ENCODE measurements around the gene CARS1.
A peak's percentile ranks its signal among the peaks of the same experiment; 100 is the strongest.

Gene CARS1

DNA sequence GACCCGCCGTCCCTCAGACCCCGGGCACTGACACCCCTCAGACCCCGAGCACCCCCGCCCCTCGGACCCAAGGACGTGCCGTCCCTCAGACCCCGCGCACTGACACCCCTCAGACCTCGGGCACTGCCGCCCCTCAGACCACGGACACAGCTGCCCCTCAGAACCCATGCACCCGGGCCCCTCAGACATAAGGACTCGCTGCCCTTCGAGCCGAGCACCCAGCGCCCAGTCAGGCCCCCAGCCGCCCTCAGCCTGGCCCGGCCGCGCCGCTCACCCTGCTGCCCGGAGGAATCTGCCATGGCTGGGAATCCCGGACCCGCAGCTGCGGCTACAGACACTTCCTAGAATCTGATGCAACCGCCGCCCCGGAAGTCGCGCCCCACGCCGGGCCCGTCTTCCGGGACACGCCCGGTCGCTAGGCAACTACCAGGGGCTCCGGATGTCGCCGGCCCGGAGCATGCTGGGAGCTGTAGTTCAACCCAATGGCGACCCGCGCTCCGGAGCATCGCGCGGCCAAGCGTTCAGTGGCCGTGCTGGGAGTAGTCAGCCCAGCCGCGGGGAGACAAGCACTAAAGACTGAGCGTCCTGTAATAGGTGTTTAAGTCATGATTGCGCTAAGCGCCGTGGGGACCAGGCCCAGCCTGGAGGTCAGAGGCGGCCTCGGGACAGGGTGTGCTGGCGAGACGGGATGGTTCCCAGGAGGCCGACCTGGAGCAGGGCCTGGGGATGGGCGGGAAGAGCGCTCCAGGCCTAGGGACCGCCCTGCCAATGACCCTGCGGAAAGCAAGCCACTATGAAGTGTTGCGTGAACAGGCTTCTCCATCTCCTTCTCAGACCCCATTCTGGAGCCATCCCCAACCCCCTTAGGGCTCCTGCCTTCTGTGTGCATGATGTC, at the start of gene CARS1:
CARS1 (minus strand) TSS at position 355 of the 895 bp plus-strand sequence; CDS start at position 299, 56 bp downstream.
- DNase-seq = peak; percentile 97

DNA sequence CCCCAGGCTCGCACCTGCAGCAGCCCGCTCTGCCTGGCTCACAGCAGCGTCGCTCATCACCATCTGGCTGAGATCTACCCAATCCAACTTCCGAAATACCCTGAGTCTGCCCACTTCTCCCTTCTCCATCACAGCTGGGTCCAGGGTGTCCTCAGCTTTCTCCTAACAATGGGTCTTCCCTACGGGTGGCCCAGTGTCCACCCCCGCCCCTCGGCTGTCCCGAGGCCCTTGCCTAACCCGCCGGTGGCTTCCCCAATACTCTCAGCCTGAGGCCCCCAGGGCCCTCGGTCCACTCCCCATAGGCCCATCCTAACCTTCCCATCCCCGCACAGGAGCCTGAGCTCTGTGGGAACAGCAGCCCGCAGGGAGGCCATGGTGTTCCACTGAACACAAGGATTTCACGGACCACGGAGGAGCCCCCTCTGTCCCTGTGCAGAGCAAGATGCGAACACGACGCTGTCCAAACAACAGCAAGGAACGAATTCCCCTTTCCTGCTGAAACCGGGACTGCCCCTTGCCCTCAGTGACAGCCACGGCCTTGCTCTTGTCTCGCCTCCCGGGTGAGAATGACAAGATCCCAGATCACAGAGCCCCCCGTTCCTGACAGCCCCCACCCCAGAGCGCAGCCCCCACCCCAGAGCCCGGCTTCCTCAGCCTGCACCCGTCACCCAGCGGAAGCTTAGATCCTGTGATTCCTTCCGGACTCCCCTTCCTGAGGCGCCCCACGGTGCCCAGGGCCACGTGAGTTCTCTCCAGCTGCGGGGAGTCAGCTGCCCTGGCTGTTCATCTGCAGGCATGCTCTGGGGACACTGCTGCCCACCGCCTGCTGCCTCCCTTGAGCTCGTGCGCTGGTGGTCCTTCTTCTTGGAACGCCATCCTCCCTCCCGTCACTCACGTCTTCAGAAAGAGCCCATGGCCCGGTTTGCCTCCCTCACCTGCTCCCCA, 48.8 kb upstream of the CARS1 start:
- DNase-seq = no peak

DNA sequence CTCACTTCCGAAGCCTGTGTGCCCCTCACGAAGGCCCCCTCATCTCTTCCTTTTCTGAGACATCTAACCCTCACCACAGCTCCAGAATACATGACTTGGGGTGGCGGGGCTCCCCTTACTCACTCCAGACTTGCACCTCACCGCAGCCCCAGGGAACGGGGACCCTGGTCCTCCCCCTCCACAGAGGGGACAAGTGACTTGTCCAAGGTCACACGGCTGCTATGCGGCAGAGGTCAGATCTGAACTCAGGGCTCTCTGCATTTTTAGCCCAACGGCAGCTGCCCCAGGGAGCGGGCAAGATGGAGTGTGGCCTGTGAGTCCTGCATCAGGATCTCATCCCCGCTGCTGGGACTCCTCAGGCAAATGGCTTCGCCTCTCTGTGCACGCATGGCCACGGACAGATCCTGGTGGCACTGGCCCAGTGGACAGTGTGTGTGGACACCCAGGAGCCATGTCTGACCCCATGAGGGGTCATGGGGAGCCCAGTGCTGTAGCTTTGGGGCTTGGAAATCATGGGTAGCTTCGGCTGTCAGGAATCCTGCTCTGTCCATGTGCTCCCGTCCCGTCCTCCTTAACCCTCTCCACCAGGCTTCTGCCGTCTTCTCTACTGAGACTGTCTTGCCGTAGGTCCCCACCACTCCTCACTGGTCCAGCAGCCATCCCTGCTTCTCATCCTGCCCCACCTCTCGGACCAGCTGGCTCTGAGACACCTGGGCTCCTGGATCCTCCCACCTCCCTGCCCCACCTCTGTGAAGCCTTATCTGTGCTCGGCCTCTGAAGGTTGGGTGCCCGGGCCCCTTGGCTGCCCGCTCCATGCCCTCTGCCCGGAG, 48.0 kb upstream of the CARS1 start:
- DNase-seq = no peak

DNA sequence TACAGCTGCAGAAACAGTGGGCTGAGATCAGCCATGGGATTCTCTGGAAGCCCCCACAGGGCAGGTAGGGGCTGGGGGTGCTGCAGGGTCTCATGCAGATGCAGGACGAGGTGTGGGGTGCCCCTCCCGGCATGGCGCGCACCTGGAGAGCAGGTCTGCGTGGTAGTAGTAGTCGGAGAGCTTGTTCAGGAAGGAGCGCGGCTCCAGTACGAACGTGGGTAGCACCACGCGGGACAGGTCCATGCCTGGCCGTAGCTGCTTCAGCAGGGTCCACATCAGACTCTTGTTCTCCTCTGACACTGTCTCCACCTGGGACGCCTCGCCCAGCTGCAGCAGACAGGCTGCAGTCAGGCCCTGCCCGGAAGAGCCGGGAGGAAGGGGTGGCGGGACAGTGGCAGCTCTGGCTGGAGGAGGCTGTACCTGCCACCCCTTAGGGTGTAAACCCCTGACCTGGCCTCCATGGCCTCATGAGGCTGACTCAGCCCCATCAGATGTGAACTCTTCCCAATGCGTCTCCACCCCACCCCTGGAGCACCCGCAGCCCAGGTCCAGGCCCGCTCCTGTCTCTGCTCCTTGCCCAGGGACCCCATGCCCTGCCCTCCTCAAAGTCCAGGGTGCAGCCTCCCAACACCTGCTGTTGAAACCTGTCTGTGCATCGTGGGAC, 47.0 kb upstream of the CARS1 start:
- no peak for DNase-seq

DNA sequence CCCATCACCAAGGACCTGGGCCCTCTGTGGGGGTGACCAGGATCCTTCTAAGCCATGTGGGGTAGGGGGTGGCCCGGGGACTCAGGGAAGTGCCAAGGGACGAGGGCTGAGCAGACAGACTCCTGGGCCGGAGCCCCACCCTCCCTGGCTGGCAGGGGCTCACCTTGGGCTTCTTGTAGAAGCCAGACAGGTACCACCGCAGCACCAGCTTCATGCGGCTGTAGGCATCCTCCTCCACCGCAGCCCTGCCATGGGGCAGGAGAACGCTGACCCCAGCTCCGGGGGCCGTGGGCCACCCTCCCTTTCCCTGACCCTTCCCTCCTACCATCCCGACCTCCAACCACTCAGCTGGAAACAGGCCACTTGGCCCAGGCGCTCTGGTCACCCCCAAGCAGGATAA, 45.9 kb upstream of the CARS1 start:
- no peak for DNase-seq

DNA sequence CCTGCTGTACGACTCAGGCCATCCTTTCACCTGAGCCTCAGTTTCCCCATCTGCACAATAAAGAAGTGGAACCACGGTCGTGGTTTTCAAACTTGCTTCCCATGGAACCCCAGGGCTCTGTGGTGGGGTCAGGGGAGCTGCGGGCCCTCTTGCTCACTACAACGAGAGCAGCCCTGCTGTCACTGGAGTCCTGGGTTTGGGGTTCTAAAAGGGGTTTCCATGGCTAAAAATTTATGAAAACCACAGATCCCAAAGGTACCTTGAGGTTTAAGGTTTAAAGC, 45.4 kb upstream of the CARS1 start:
- DNase-seq = no peak

DNA sequence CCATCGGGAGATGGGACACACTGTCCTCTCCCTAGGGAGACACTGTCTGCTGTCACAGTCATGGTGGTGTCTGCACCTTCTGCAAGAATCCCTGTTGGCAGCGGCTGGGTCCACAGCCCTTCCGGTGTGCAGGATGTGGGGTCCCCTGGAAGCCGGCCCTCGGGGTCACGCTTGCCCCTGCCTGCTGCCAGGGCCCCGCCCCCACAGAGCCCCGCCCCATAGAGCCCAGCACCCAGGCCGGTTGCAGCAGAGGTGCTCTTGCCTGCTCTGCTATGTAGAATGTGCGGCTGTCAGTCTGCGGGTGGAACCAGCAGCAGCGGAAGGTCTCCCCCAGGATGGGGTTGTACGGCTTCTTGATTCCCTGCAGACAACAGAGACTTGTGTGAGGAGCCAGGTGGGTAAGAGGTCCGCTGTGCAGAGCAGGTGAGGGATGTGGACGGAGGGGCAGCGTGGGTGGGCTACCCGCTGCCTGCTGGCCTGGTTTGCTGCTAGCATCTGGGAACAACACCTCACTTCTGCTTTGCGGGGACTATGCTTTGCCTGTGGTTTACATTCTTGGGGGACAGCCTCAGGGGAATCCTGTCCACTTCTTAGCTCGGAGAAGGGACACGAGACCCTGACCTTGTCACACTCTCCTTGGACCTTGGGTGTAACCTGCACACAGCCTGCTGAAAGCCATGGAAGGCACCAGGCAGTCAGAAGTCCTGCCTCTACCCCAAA, 44.9 kb upstream of the CARS1 start:
- no peak for DNase-seq

DNA sequence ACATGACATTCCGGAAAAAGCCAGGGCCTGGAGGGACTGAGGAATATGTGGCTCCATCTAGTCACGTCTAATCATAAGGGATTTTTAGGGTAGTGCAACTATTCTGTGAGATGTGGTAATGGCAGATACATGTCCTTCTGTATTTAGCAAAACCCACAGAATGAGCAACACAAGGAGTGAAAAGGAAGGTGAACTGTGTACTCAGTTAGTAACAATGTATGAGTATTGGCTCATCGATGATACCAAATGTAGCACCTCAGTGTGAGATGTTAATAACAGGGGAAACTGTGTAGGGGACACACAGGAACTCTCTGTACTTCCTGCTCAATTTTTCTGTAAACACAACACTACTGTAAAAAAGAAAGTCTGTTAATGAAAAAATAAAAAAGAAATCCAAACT, 42.0 kb upstream of the CARS1 start:
- DNase-seq = no peak

DNA sequence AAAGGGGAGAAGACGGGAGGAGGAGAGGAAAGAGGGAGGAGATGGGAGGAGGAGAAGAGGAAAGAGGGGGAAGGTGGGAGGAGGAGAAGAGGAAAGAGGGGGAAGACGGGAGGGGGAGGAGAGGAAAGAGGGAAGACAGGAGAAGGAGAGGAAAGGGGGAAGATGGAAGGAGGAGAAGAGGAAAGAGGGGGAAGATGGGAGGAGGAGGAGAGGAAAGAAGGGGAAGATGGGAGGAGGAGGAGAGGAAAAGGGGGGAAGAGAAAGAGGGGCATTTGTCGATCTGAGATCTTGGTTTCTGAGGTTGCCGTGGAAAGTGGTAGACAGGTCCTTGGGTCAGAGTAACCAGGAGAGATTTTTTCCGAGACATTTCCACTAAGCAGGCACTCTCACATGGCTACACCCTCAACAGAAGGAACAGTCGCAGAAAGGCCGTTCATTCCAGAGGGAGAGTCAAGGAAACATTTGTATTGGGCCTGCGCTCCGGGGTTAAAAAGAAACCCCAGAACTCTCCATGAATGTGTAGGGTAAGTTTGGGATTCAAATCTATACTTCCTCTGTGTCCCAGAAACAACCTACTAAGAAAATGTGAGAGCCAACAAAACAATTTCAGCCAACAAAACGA, 39.8 kb upstream of the CARS1 start:
- DNase-seq = no peak

DNA sequence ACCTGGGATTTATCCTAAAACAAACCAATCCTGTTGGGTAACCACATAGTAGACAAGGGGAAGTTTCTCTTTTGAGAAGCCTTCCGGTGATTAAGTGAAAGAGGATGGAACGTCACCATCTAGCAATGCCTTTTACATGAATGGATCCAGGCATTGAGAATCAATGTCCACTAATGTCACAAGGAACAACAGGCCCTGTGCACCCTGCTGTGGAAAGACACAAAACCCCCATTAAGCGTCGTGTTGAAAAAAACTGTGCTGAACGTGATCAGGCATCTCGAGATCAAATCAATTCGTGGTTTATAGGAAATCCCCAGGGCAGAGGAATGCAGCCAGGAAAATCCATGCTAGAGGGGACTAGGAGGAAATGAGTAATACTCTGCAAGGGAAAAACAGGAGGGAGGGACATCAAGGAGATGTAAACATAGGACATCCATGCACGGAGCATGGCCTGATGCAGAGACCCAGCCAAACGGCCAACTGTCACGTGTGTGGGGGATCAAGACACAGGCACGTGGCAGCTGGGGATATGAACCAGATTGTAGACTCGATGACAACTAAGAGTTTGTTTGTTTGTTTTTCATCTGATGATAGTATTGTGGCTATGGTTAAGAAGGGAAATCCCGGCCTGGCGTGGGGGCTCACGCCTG, 38.6 kb upstream of the CARS1 start:
- no peak for DNase-seq

DNA sequence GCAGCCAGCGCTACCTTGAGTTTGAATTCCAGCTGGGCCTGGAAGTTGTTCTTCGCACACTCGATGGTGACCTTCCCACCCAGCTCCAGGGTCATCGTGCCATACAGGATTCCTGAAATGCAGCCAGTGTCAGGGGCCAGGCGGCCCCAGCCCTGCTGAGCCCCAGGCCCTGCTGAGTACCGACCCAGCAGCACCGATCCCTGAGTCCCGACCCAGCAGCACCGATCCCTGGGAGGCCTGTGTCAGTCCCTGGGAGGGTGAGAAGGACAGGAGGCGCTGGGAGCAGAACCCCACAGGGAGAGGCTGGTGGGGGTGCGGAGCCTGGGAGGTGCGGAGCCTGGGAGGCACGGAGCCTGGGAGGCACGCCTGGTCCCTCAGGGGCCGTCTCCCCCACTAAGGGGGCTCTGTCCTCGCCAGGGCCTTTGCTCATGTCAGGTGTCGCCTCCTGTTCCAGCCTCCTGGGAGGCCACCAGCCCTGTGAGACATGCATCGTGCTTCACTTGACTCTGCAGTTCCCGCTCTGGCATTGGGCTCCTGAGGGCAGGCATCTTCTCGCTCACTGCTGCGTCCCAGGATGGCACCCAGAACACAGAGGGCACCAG, 37.1 kb upstream of the CARS1 start:
- DNase-seq = no peak

DNA sequence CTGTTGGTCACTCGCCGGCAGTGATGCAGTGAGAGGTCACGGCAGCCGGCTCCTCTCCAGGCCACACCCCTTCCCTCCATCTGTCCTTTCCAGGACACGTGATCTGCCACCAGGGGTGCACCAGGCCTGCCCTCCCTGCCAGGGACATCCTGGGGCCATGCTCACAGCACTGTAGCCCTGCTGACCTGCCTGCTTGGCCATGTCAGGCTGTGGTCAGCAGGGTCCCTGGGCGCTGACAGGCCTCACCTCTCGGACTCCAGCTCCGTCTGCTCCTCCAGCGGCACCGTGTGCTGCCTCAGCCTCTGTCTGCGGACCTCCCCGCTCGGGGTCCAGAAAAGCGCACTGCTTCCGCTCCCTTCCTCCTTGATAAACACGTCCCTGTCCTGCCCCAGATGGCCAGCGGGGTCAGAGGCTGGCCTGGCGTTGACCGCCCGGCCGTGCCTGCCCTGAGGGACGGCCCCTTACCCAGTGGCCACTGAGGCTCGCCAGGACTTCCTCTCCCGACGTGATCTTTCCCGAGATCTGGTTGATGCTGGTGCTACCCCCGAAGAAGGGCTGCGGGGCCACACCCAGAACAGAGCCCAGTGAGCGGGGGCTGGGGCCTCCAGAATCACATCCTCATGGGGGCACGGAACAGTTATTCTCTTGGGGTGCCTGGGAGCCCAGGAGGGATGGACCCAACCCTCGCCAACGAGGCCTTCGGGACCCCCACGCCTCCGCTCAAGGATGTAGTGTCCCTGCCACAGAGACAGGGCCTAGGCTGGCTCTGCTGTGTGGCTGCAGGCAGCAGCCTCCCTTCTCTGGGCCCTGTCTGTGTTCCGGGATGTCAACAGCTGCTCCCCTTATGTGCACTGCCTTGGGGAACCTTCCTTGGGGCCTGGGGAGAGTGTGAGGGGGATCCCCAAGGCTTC, 36.3 kb upstream of the CARS1 start:
- DNase-seq = no peak

DNA sequence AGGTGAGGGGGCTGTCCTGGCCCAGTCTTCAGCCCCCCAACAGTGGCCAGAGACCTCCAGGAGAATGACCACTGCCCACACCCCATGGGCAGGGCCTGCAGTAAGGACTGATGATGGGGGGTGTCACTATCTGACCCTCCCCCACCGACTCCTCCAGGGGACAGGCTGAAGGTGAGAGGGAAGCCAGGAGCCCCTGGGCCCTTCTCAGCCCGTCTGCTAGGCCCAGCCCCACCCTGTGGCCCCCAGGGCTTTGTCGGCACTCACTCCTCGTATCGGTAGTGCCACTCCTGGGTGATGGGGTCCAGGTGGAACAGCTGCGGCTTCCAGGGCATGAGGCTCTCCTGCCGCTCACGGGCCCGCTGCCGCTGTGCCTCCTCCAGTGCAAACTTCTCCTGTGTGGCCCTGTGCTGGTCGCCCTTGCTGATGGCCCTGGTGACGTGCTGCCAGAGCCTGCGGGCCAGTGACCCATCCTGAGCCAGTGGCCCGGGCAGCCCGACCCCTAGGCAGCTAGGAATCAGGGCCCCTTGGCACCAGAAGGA, 35.4 kb upstream of the CARS1 start:
- DNase-seq = no peak

DNA sequence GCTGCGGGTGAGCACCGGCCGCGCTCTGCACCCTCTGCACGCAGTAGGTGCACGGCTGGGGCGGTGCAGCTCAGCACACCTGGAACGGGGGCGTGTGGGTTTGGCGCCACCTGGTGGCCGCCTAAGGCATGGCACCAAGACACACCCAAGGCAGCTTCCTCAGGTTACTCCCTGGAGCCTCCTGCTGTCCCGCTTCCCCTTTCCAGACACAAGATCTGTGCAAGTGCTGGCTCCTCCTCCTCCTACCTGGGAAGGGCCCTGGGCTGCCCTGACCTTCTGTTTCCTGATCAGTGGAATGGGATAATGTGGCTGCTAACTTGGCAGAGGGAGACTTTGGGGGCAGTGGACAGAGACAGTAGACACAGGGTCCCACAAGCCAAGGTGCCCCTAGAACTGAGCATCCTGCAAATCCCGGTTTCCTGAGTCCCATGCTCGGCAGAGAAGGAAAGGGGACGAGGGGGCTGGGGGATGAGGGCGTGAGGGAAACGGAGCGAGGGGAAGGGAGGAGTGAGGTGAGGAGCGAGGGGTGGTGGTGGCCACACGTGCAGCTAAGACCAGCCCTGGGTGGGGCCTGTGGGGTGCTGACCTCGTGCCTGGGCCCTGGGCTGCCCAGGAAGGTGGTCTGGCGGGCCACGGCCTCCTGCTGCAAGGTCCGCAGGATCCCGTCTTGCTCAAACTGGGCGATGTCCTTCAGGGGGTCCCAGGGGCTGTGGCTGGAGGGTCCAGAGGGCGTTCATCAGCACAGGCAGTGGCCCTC, 34.8 kb upstream of the CARS1 start:
- peak; percentile 65 for DNase-seq

DNA sequence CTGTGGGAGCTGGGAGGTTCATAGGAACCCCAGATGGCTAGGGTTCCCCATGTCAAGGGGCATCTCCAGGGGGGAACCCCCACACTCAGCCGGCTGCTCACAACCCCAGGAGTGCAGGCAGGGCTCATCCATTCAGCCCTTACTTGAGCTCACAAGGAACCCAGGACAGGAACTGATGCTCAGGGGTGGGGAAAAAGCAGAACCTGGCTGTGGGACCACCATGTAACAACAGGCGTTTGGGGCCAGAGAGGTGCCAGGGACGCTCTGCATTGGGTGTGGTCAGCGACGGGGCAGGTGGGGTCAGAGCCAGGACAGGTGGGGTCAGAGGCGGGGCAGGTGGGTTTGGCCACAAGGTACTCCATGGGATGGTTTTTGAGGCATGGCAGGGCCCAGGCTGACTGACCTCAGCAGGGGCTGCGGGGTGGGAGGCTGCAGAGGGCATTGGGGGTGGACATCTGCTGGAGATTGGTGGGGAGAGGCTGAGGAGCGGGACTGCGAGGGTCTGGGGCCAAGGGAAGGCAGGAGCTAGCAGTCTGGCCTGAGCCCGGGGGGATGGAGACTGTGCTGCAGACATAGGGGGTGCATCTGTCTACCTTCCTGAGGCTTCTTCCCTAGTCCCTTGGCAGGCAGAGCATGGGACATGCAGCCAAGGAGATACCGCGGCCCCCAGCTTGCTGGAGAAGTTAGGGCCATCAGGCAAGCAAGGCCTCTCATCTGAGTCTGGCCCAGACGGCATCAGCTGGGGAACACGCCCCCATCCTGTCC, 34.0 kb upstream of the CARS1 start:
- DNase-seq = no peak

DNA sequence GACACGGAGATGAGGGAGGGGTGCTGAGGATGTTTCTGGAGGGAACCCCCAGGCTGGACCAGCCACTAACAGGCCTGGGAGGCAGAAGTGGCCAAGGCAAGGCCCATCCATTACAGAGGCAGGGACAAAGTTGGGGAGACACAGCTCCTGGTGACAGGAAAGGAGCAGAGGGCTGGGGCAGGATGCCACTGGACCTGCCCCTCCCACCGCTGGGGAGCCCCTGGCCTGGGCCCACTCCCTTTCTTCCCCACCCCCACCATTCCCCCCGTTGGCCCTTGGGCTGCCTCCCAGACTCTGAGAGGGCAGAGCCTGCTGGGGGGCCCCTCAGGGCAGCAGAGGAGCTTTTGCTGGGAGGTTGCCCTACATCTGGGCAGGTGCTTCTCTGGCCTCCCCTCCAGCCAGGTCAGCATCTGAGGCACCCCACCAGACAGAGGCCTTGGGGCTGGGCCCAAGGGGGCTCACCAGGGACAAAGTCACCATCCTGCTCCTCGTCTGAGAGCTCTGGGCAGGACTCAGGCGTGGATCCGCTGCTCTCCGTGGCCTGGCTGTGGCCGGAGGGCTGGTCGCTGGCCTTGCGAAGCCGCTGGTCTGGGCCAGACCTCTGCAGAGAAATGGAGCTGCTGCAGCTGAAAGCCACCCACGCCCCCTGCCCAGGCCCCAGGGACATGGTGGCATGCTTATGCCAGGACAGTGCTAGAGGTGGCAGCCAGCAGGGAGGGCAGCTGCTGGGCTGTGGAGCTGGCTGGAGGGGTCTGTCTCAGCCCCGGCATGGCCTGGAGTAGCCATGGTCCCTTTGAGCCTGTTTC, 33.1 kb upstream of the CARS1 start:
- no peak for DNase-seq

All from hematopoietic multipotent progenitor cell treated with erythropoietin and hydrocortisone succinate and interleukin-3 and kit ligand, for 4 days (in vitro differentiated cells).